Measurements from ENCODE around the gene IER5. TPM values are rescaled to one million over a fixed set of nuclear protein-coding genes. Genes with fewer than 3 reads are reported as not detected.

The IER5 gene
- total and polyA plus RNA-seq, 2 of the 13 experiments (the other 11 are each of a cell fraction or from before 2014, with no cell fraction given) = 2.5 to 3.5 TPM

- TF ChIP-seq ARID4A (CRISPR knock-in tag; IDR thresholded peaks at IDR 0.05; ENCODE audit: borderline replicate concordance) = peak; percentile 79; the same call in 1 of the 2 replicates
- 0 out of 2 replicates have a peak, but pooled peaks have one; percentile 72 for TF ChIP-seq ZNF660 (CRISPR knock-in tag; IDR thresholded peaks at IDR 0.05; ENCODE audit: borderline replicate concordance, low read depth)
- TF ChIP-seq SATB2 (CRISPR knock-in tag; IDR thresholded peaks at IDR 0.05) = no peak
- TF ChIP-seq ZBTB8A (CRISPR knock-in tag; IDR thresholded peaks at IDR 0.05; ENCODE audit: borderline replicate concordance, low read depth) = no peak
- TF ChIP-seq ETV5 (CRISPR knock-in tag; IDR thresholded peaks at IDR 0.05; ENCODE audit: borderline replicate concordance) = peak; percentile 75
- TF ChIP-seq ZNF841 (CRISPR knock-in tag; IDR thresholded peaks at IDR 0.05; ENCODE audit: borderline replicate concordance) = peak; percentile 29; the same call in 1 of the 2 replicates
- TF ChIP-seq E2F2 (CRISPR knock-in tag; IDR thresholded peaks at IDR 0.05; ENCODE audit: borderline replicate concordance) = no peak
- TF ChIP-seq ZNF562 (CRISPR knock-in tag; IDR thresholded peaks at IDR 0.05; ENCODE audit: borderline replicate concordance) = peak; percentile 75; the same call in 1 of the 2 replicates
- TF ChIP-seq ZNF251 (CRISPR knock-in tag; IDR thresholded peaks at IDR 0.05) = no peak
- TF ChIP-seq KLF12 (CRISPR knock-in tag; IDR thresholded peaks at IDR 0.05; ENCODE audit: borderline replicate concordance) = no peak
- TF ChIP-seq ZNF263 (CRISPR knock-in tag; IDR thresholded peaks at IDR 0.05) = peak; percentile 69; the same call in 1 of the 2 replicates
- peak; percentile 94 for TF ChIP-seq MAFG (CRISPR knock-in tag; IDR thresholded peaks at IDR 0.05)
- no peak for TF ChIP-seq KAT2B (IDR thresholded peaks at IDR 0.05; ENCODE audit: borderline replicate concordance, low read depth, low read length)
- no peak for TF ChIP-seq RFX3 (CRISPR knock-in tag; IDR thresholded peaks at IDR 0.05)
- TF ChIP-seq ZNF724P (CRISPR knock-in tag; IDR thresholded peaks at IDR 0.05; ENCODE audit: borderline replicate concordance) = peak; percentile 76
- peak; percentile 63 for TF ChIP-seq FOXP1 (IDR thresholded peaks at IDR 0.05)
- peak; percentile 92 for TF ChIP-seq FOXP1 (CRISPR knock-in tag; IDR thresholded peaks at IDR 0.05)
- peak; percentile 96 for TF ChIP-seq TBX2 (CRISPR knock-in tag; IDR thresholded peaks at IDR 0.05; ENCODE audit: borderline replicate concordance)
- TF ChIP-seq ZNF510 (CRISPR knock-in tag; IDR thresholded peaks at IDR 0.05; ENCODE audit: low read depth) = 0 out of 2 replicates have a peak, but pooled peaks have one; percentile 71
- TF ChIP-seq EHMT2 (IDR thresholded peaks at IDR 0.05; ENCODE audit: borderline replicate concordance, low read depth, low read length) = no peak; the same call in 1 of the 2 replicates
- no peak for TF ChIP-seq CCAR2 (optimal IDR thresholded peaks at IDR 0.05; ENCODE audit: low read depth, low read length)
- TF ChIP-seq FOXP4 (CRISPR knock-in tag; IDR thresholded peaks at IDR 0.05) = peak; percentile 96
Measured at GRCh38 chr1:181112071-181112929, 23.8 kb downstream of the IER5 start (continued).
